ENCODE measurements around the gene BFSP2.

BFSP2 gene

GRCh38 chr3:133441867-133442270 lies 42.0 kb downstream of the BFSP2 start:
- Histone ChIP-seq H3K9me3 (ENCODE audit: control insufficient read depth, insufficient read depth, low read length) (no peaks in the 10 kb centered on the region), H3K36me3 (ENCODE audit: control insufficient read depth, insufficient read depth, low read length) (no peaks in the 10 kb centered on the region), H3K27ac (ENCODE audit: low read length) (no peak overlapping the region), H3K4me1 (ENCODE audit: control insufficient read depth, insufficient read depth, low read length) (no peaks in the 10 kb centered on the region), H3K4me3 (ENCODE audit: low read length) (no peak overlapping the region), H3K27me3 (ENCODE audit: control insufficient read depth, insufficient read depth, low read length) (no peaks in the 10 kb centered on the region)
- no peak for DNase-seq (ENCODE audit: low read depth, low spot score)
- no CpG with 5 or more reads among the region's 3 CpGs for WGBS (ENCODE audit: insufficient coverage, insufficient read length)

GRCh38 chr3:133442518-133442917 lies 42.7 kb downstream of the BFSP2 start:
- Histone ChIP-seq H3K36me3 (ENCODE audit: control insufficient read depth, insufficient read depth, low read length) (no peaks in the 10 kb centered on the region), H3K27ac (ENCODE audit: low read length) (no peak overlapping the region), H3K4me1 (ENCODE audit: control insufficient read depth, insufficient read depth, low read length) (no peaks in the 10 kb centered on the region), H3K9me3 (ENCODE audit: control insufficient read depth, insufficient read depth, low read length) (no peaks in the 10 kb centered on the region), H3K4me3 (ENCODE audit: low read length) (no peak overlapping the region), H3K27me3 (ENCODE audit: control insufficient read depth, insufficient read depth, low read length) (no peaks in the 10 kb centered on the region)
- WGBS (ENCODE audit: insufficient coverage, insufficient read length), result no CpG with 5 or more reads among the region's 1 CpG
- DNase-seq (ENCODE audit: low read depth, low spot score), result no peak

DNA sequence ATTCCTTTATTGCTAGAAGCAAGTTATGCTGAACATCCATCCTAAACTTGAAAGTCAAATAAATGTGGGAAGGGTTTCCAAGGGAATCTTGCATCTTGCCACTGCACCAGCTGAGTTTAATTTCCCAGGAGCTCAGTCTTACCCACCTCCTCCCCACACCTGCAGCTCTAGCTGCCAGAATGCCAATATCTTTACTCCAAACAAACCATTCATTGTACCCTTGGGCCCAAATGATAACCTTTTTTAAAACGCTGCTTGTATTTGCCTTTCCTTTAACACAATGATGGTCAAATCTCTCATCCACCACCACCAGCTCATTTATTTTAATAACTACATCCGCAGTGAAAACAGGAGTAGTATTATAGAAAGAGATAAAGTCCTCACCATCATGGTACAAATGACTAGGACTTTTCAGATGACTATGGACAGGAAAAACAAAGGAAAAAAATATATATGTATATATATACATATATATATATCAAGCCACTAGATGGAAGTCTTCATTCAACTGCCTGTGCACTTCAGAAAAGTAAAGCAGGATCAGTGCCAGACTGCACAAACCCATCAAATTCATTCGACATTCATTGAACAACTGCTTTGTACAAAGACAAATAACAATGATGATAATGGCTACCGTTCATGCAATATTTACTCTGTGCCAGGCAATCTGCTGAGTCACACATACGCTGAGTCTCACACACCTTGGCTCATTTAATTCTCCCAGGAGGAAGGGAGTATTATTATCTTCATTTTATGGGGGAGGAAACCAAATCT lies 44.0 kb downstream of the BFSP2 start:
- WGBS (ENCODE audit: insufficient coverage, insufficient read length), result no CpG with 5 or more reads among the region's 5 CpGs
- Histone ChIP-seq H3K27ac (ENCODE audit: low read length) (no peak overlapping the region), H3K27me3 (ENCODE audit: control insufficient read depth, insufficient read depth, low read length) (no peaks in the 10 kb centered on the region), H3K4me1 (ENCODE audit: control insufficient read depth, insufficient read depth, low read length) (no peaks in the 10 kb centered on the region), H3K4me3 (ENCODE audit: low read length) (no peak overlapping the region), H3K9me3 (ENCODE audit: control insufficient read depth, insufficient read depth, low read length) (no peaks in the 10 kb centered on the region), H3K36me3 (ENCODE audit: control insufficient read depth, insufficient read depth, low read length) (no peaks in the 10 kb centered on the region)
- no peak for DNase-seq (ENCODE audit: low read depth, low spot score)

DNA sequence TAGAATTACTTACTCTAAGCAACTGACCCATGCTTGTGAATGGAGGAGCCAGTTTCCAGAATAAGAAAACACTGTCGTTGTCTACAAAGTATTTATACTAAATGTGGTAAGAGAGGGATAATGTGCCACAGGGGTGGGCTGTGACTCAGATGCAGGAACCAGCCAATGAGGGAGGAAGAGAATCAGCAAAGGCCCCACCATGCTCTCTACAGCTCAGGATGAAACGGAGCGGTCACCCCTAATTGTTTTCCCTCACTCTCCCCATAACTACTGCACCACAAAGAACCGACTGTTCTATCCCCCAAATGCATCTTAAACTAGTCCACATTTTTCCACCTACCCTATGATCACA lies 44.5 kb downstream of the BFSP2 start:
- DNase-seq (ENCODE audit: low read depth, low spot score), result no peak
- no peaks in the 10 kb centered on the region for H3K36me3 ChIP-seq (ENCODE audit: control insufficient read depth, insufficient read depth, low read length)
- no CpG with 5 or more reads among the region's 4 CpGs for WGBS (ENCODE audit: insufficient coverage, insufficient read length)
- no peaks in the 10 kb centered on the region for H3K9me3 ChIP-seq (ENCODE audit: control insufficient read depth, insufficient read depth, low read length)
- no peaks in the 10 kb centered on the region for H3K4me1 ChIP-seq (ENCODE audit: control insufficient read depth, insufficient read depth, low read length)
- no peak overlapping the region for H3K4me3 ChIP-seq (ENCODE audit: low read length)
- H3K27ac ChIP-seq (ENCODE audit: low read length), result no peak overlapping the region
- H3K27me3 ChIP-seq (ENCODE audit: control insufficient read depth, insufficient read depth, low read length), result no peaks in the 10 kb centered on the region

- no CpG with 5 or more reads among the region's 2 CpGs for WGBS (ENCODE audit: insufficient coverage, insufficient read length)
- H3K27ac ChIP-seq (ENCODE audit: low read length), result no peak overlapping the region
- no peaks in the 10 kb centered on the region for H3K27me3 ChIP-seq (ENCODE audit: control insufficient read depth, insufficient read depth, low read length)
- no peak for DNase-seq (ENCODE audit: low read depth, low spot score)
- H3K9me3 ChIP-seq (ENCODE audit: control insufficient read depth, insufficient read depth, low read length), result no peaks in the 10 kb centered on the region
- H3K4me1 ChIP-seq (ENCODE audit: control insufficient read depth, insufficient read depth, low read length), result no peaks in the 10 kb centered on the region
- H3K4me3 ChIP-seq (ENCODE audit: low read length), result no peak overlapping the region
- H3K36me3 ChIP-seq (ENCODE audit: control insufficient read depth, insufficient read depth, low read length), result no peaks in the 10 kb centered on the region
These were observed 45.3 kb downstream of the BFSP2 start for GRCh38 chr3:133445108-133445507.

DNA sequence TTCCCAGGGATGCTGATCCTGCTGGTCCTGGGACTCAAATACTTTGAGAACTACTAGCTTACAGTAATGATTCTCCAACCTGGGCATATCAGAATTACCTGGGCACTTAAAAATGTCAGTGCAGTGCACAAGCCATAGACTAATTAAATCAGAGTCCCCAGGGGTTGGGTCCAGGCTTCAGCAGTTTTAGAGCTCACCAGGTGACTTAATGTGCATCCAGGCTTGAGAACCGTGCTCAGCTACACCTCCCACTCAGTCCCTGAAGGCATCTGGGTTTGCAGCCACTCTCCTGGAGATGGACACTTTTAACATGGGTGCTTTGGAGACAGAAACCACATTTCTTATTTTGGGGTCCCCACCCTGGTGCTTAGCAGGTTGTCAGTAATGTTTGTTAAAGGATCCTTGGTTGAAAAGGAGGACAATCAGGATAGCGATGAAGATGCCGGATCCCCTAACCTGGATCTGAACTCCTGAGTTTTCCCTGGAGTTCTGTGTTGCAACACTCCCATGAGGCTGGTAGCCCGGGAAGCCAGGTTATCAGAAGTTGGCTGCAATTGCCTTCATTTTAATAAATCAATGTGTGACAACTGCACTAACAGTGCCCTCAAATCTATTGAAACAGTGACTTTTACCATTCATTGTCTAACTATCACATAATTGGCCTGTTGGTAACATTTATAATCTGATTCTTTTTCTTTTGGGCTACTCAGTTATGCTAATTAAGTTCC lies 48.1 kb downstream of the BFSP2 start:
- no peaks in the 10 kb centered on the region for H3K36me3 ChIP-seq (ENCODE audit: control insufficient read depth, insufficient read depth, low read length)
- no peak overlapping the region for H3K4me3 ChIP-seq (ENCODE audit: low read length)
- H3K27ac ChIP-seq (ENCODE audit: low read length), result no peak overlapping the region
- WGBS (ENCODE audit: insufficient coverage, insufficient read length), result no CpG with 5 or more reads among the region's 4 CpGs
- H3K27me3 ChIP-seq (ENCODE audit: control insufficient read depth, insufficient read depth, low read length), result no peaks in the 10 kb centered on the region
- no peak for DNase-seq (ENCODE audit: low read depth, low spot score)
- no peaks in the 10 kb centered on the region for H3K4me1 ChIP-seq (ENCODE audit: control insufficient read depth, insufficient read depth, low read length)
- H3K9me3 ChIP-seq (ENCODE audit: control insufficient read depth, insufficient read depth, low read length), result no peaks in the 10 kb centered on the region

- H3K4me1 ChIP-seq (ENCODE audit: control insufficient read depth, insufficient read depth, low read length), result no peaks in the 10 kb centered on the region
- WGBS (ENCODE audit: insufficient coverage, insufficient read length), result no CpG with 5 or more reads among the region's 4 CpGs
- DNase-seq (ENCODE audit: low read depth, low spot score), result no peak
- H3K27ac ChIP-seq (ENCODE audit: low read length), result no peak overlapping the region
- no peaks in the 10 kb centered on the region for H3K27me3 ChIP-seq (ENCODE audit: control insufficient read depth, insufficient read depth, low read length)
- H3K4me3 ChIP-seq (ENCODE audit: low read length), result no peak overlapping the region
- H3K36me3 ChIP-seq (ENCODE audit: control insufficient read depth, insufficient read depth, low read length), result no peaks in the 10 kb centered on the region
- H3K9me3 ChIP-seq (ENCODE audit: control insufficient read depth, insufficient read depth, low read length), result no peaks in the 10 kb centered on the region
These were observed 48.7 kb downstream of the BFSP2 start for GRCh38 chr3:133448478-133449122.

- H3K27ac ChIP-seq (ENCODE audit: low read length), result no peak overlapping the region
- H3K36me3 ChIP-seq (ENCODE audit: control insufficient read depth, insufficient read depth, low read length), result no peaks in the 10 kb centered on the region
- no peak for DNase-seq (ENCODE audit: low read depth, low spot score)
- H3K4me3 ChIP-seq (ENCODE audit: low read length), result no peak overlapping the region
- H3K27me3 ChIP-seq (ENCODE audit: control insufficient read depth, insufficient read depth, low read length), result no peaks in the 10 kb centered on the region
- no CpG with 5 or more reads among the region's 3 CpGs for WGBS (ENCODE audit: insufficient coverage, insufficient read length)
- H3K4me1 ChIP-seq (ENCODE audit: control insufficient read depth, insufficient read depth, low read length), result no peaks in the 10 kb centered on the region
- H3K9me3 ChIP-seq (ENCODE audit: control insufficient read depth, insufficient read depth, low read length), result no peaks in the 10 kb centered on the region
These were observed 51.5 kb downstream of the BFSP2 start for GRCh38 chr3:133451309-133451708.

DNA sequence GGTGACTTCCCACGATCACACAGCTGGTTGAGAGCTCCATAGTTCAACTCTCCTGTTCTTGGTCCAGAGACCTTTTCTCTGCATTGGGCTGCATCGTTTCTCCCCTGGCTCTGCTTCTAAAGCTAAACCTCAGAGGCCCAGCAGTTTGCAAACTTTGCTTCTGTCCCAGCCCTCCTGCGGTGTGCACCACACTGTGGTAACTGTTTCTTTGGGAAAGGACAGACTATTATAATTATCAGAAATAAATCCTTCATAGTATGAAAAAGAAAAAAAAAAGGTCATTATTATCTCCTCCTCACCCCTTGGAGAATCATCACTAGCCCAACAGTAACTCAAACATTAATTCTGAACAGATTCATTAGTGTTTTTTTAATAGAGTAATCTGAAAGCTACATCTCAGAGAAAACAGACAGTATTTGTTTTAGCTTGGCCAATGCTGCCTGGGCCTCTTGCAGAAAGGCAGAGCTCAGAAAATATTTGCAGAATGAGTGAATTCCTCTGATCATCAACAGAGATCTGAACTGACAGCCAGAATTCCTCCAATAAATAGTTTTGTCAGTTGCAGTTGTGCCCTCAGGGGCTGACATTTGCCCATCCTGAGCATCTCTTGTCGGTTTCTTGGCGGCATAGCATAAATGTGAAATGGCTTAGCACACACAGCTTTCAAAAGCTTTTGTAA lies 52.9 kb downstream of the BFSP2 start:
- H3K36me3 ChIP-seq (ENCODE audit: control insufficient read depth, insufficient read depth, low read length), result no peaks in the 10 kb centered on the region
- H3K9me3 ChIP-seq (ENCODE audit: control insufficient read depth, insufficient read depth, low read length), result no peaks in the 10 kb centered on the region
- H3K27ac ChIP-seq (ENCODE audit: low read length), result no peak overlapping the region
- WGBS (ENCODE audit: insufficient coverage, insufficient read length), result no CpG with 5 or more reads among the region's 5 CpGs
- no peak for DNase-seq (ENCODE audit: low read depth, low spot score)
- no peaks in the 10 kb centered on the region for H3K4me1 ChIP-seq (ENCODE audit: control insufficient read depth, insufficient read depth, low read length)
- H3K27me3 ChIP-seq (ENCODE audit: control insufficient read depth, insufficient read depth, low read length), result no peaks in the 10 kb centered on the region
- no peak overlapping the region for H3K4me3 ChIP-seq (ENCODE audit: low read length)

GRCh38 chr3:133453383-133453782 lies 53.5 kb downstream of the BFSP2 start:
- WGBS (ENCODE audit: insufficient coverage, insufficient read length), result no CpG with 5 or more reads among the region's 3 CpGs
- H3K27ac ChIP-seq (ENCODE audit: low read length), result no peak overlapping the region
- no peaks in the 10 kb centered on the region for H3K4me1 ChIP-seq (ENCODE audit: control insufficient read depth, insufficient read depth, low read length)
- DNase-seq (ENCODE audit: low read depth, low spot score), result no peak
- H3K36me3 ChIP-seq (ENCODE audit: control insufficient read depth, insufficient read depth, low read length), result no peaks in the 10 kb centered on the region
- no peaks in the 10 kb centered on the region for H3K27me3 ChIP-seq (ENCODE audit: control insufficient read depth, insufficient read depth, low read length)
- H3K9me3 ChIP-seq (ENCODE audit: control insufficient read depth, insufficient read depth, low read length), result no peaks in the 10 kb centered on the region
- H3K4me3 ChIP-seq (ENCODE audit: low read length), result no peak overlapping the region

Data from iPS DF 6.9 (cell line).